NCI-H524 treated with DMSO at 0.1 percent for 48 hours (cell line): ENCODE measurements around the gene ZNF491.
"Not testable (repeated sequence)": the region's sequence is repeated elsewhere in the genome, so short reads cannot be mapped to it uniquely, and the experiment has no call there.

ENCODE experiments used
- DNase-seq: peaks from one replicate; lab custom pipeline; 2025; lab: John Stamatoyannopoulos, UW

The ZNF491 gene

DNA sequence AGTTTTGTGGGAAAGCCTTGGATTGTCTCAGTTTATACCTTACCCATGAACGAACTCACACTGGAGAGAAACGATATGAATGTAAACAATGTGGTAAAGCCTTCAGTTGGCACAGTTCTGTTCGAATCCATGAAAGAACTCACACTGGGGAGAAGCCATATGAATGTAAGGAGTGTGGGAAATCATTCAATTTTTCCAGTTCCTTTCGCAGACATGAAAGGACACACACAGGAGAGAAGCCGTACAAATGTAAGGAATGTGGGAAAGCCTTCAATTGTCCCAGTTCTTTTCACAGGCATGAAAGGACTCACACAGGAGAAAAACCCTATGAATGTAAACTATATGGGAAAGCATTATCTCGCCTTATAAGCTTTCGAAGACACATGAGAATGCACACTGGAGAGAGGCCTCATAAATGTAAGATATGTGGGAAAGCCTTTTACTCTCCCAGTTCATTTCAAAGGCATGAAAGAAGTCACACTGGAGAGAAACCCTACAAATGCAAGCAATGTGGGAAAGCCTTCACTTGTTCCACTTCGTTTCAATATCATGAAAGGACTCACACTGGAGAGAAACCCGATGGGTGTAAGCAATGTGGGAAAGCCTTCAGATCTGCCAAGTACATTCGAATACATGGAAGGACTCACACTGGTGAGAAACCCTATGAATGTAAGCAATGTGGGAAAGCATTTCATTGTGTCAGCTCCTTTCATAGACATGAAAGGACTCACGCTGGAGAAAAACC lies 8.2 kb downstream of the ZNF491 start:
- no peak for DNase-seq

DNA sequence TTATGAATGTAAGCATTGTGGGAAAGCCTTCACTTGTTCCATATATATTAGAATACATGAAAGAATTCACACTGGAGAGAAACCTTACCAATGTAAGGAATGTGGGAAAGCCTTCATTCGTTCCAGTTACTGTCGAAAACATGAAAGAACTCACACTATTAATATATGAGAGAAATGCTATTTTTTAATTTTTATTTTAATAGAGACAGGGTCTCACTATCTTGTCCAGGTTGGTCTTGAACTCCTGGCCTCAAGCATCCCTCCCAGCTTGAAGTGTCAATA lies 8.7 kb downstream of the ZNF491 start:
- DNase-seq = no peak

DNA sequence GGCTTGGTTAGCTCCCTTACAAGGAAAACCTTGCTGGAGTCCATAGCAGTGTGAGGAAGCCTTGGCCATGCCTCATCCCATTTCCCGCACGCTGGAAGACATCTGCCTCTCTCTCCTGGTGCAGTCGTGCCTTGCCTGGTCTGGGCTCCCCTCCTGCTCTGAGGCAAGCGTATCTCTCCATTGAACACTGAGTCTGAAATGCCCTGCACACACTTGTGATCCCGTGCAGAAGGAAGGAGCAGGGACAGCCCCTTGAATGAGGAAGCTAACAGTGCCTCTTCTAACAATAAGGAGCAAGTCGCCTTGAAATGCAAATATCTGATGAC lies 15.3 kb downstream of the ZNF491 start:
- no peak for DNase-seq

DNA sequence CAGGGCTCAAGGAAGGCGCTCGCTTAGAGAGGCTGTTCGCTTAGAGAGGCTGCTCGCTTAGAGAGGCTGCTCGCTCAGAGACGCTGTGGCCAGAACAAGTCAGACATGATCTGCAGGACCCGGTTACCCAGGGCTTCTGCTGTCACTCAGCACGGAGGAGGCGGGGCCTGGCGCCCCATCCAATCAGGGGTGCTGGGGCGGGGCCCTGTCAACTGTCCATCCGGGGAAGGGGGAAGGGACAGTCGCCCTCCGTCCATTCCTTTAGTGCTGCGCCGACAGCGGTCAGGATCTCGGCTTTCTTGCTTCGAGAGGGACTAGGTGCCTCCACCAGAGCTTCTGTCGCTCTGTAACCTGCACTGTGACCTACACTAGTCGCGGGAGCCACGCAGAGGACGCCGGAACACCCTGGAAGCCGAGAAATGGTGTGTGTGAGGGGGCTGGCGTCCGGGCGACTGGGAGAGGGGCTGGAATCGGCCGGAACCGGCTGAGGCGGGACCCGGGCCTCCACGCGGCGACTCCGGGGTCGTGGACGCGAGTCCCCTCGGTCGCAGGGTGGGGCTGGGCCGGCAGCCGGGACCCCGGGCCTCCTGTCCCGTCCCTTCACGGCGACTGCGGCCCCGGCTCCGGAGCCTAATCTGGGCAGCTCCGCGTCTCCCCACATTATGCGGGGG lies 15.8 kb downstream of the ZNF491 start, which contains the start of gene ZNF440:
Gene ZNF440, plus strand, starts transcription at position 245 of the 671 bp plus-strand sequence. Its CDS starts 175 bp downstream, at position 420.
- peak; percentile 88 for DNase-seq

DNA sequence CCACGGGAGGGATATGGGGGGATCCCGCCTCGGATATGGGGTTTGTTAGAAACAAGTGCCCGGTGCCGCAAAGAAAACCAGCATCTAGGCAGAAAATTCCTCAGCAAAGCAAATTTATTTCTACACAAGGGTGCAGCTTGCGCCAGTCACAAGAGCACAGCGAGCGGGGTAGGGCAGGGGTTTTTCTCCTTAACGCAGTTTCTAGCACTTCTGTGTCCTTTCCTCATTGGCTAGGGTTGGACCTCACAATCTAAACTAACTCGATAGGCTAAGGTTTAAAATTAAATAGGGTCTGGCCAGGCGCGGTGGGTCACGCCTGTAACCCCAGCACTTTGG lies 16.3 kb downstream of the ZNF491 start:
- no peak for DNase-seq

DNA sequence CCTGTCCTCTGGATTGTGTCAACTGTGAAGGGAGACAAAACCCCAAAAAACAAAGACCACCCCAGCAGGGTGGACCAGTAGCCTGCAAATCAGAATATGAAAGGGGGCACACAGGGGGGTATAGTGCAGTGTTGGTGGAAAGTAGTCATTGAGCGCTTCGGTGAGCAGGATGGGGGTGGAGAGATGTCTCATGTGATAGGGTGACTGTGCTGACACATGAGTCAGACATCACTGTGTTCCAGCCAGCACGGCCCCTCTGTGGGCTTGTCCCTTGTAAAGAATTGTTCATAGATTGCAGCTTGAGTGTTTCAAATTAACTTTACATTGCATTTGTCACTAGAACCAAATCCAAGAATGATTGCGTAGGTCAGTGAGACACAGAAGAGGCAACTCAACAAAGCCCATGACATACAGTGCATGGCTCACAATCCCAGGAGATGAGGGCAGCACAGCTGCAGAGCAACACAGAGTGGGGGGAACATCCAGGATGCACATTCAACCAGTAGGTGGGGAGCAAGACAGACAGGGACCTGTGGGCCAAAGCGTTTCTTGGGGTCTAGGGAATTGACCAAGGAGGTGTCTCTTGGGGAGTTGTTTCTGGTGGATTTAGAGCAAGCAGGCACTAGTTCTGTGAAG lies 23.3 kb downstream of the ZNF491 start:
- DNase-seq = no peak

DNA sequence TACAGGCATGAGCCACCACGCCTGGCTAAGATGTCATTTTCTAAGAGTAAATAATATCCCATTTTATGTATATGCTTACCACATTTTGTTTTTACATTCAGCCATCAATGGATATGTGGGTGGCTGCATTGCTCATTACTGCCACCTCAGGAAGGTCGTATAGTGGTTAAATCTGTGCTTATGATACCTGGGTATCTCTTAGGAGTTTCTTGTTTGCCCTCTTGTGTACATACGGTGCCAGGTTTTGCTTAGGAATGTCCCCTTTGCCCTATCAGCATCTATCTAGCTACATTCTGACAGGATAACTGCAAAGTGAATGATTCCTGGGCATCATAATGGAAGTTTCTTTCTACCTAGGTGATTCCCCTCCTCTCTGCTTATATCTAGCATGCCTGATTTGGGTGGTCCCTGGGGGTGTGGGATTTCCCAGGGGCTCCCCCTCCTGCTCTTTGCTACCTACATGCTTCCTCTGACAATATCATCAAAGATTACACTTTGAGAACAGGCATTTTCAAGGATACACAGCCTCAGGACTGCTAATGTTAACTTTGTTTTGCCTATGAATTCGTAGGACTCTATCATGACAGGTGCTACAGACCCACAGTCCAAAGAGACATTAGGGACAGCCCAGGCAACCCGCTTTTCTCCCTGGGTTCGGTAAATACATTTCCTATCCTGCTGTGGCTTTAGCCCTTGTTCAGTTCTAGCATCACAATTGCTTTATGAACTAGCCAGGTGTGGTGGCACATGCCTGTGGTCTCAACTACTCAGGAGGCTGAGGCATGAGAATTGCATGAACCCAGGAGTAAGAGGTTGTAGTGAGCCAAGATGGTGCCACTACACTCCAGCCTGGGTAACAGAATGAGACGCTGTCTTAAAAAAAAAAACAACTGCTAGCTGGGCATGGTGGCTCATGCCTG lies 30.9 kb downstream of the ZNF491 start:
- DNase-seq = not testable (repeated sequence)

DNA sequence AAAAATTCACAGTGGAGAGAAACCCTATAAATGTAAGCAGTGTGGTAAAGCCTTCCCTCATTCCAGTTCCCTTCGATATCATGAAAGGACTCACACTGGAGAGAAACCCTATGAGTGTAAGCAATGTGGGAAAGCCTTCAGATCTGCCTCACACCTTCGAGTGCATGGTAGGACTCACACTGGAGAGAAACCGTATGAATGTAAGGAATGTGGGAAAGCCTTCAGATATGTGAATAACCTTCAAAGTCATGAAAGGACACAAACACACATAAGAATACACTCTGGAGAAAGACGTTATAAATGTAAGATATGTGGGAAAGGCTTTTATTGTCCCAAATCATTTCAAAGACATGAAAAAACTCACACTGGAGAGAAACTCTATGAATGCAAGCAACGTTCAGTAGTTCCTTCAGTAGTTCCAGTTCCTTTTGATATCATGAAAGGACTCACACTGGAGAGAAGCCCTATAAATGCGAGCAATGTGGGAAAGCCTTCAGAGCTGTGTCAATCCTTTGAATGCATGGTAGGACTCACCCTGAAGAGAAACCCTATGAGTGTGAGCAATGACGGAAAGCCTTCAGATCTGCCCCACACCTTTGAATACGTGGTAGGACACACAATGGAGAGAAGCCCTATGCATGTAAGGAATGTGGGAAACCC lies 34.1 kb downstream of the ZNF491 start:
- DNase-seq = no peak

DNA sequence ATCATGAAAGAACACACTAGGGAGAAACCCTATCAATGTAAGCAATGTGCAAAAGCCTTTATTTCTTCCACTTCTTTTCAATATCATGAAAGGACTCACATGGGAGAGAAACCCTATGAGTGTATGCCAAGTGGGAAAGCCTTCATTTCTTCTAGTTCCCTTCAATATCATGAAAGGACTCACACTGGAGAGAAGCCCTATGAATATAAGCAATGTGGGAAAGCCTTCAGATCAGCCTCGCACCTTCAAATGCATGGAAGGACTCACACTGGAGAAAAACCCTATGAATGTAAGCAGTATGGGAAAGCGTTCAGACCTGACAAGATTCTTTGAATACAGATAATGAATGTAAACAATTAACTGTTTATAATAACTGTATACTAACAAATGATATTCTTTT lies 35.2 kb downstream of the ZNF491 start:
- no peak for DNase-seq

DNA sequence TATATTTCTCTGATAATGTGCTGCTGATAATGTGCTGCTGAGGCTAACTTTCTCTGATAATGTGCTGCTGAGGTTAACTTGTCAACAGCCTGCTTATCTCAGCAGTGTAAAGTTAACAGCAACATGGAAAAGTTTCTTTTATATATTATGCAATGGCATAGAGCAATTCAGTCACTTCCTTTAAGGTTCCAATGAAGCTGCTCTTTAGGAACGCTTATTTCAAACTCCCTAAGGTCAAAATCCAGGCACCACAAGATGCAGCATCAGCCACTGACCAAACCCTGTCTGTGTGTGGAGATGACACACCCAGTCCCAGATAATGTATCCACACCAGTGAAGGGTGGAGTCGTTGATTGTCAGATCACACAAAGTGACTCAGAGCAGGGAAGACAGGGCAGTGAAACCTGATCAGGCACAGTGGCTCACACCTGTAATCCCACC lies 37.3 kb downstream of the ZNF491 start:
- not testable (repeated sequence) for DNase-seq

DNA sequence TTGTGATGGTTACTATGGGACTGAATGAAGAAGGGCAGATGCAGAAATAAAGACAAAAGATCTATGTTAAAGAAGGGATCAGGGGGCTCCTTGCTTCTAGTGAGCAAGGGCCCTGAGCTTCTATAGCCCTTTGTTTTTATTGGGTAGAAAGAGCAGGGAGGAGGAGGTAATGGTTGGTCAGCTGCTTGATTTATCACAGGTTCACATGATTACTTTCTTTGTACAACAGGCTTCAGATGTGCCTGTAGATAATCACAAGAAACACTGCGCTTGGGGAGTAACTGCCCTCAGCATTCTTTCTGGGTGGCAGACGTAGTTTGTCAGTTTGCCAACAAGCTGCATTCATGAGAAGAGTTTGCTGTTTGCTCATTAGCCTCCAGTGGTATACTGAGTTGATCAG lies 45.4 kb downstream of the ZNF491 start:
- no peak for DNase-seq

DNA sequence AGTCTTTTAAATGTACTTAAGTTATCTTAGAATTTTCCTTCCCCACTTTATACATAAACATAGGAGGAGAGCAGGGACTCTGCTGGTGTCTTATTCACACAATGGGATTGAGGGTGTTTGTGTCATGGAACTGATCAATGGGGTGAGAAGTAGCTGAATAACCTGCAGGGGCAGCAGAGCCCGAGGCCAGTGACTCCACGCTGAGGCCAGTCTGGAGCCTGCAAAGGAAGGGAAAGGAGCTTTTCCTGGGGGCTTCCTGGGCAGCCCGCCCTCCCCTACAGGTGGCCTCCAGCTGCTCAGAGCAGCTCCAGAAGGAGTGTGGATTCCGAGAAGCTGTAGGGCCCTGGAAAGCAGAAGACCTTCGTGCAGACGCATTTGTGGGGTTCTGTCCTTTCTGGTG lies 49.3 kb downstream of the ZNF491 start:
- not testable (repeated sequence) for DNase-seq

DNA sequence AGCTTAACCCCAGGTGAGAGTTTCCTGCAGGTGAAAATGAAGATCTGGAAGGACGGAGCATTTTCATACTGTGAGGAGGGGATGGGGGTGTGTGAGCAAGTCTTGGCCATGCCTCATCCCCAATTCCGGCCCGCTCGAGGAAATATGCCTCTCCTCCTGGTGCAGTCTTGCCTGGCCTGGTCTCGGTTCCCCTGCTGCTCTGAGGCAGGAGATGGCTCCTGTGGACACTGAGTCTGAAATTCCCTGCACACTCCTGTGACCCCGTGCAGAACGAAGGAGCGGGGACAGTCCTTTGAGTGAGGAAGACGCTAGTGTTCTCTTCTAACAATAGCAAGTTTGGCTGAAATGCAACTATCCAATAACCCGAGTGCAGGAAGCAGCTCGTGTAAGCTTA lies 49.9 kb downstream of the ZNF491 start:
- no peak for DNase-seq

DNA sequence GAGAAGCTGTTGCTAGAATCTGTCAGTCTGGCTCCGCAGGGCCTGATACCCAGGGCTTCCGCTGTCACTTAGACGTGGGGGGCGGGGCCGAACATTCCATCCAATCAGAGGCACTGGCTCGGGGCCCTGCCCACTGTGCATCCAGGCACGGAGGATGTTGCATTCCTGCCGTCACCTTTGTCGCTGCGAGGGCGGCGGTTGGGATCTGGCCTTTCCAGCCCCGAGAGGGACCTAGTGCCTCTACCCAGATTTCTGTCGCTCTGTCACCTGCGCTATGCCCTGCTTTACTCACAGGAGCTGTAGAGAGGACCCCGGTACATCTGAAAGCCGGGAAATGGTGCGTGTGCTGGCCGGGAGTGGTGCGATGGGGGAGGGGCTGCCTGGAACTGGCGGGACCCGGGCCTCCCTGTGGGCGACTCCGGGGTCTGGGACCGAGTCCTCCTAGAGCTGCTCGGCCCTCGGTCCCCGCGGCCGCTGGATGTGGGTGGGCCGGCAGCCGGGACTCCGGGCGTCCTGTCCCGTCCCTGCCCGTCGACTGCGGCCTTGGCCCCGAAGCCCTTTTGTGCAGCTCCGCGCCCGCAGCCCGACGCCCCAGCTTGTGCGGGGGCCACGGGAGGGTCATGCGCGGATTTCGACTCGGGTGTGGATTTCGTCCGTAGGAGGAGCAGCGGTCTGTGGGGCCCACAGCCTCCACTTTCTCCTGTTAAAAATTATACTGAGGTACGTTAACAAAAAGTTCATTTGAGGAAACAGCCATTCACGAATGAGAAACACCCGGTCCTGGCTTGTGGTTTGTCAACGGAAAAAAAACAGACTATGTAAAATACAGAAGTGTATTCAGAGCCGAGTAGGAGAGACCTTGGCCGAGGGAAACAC lies 50.5 kb downstream of the ZNF491 start, which contains the start of gene ZNF439:
Gene ZNF439, plus strand, starts transcription at position 133 of the 876 bp plus-strand sequence. Its CDS starts 142 bp downstream, at position 275.
- DNase-seq = peak; percentile 59

DNA sequence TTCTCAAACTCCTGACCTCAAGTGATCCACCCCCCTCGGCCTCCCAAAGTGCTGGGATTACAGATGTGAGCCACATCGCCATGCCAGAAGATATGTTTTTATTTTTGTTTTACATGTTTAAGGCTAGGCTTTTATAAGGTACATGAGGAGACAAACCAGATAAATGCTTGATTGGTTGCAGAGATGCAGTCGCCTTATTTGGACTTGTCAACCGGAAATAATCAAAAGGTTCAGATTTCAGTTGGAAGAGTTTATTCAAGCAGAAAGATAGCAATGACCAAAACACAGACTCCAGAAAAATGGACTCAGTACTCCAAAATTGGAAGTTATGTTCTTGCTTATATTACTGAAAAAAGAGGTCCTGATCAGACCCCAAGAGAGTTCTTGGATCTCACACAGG lies 52.0 kb downstream of the ZNF491 start:
- DNase-seq = not testable (repeated sequence)

DNA sequence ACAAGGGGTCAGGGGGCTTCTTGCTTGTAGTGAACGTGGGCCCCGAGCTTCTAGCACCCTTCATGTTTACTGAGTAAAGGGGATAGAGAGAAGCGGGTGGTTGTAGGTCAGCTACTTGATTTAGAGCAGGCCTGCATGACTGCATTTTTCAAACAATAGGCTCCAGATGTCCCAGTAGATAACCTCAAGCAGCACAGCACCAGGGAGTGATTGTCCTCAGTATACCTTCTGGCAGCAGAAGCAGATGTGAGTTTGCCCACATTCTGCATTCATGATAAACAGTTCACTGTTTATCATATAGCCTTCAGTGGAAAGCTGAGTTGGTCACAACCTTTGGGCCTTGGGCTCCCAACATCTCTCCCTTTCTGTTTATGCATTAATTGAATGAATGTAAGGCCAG lies 55.0 kb downstream of the ZNF491 start:
- DNase-seq = no peak

DNA sequence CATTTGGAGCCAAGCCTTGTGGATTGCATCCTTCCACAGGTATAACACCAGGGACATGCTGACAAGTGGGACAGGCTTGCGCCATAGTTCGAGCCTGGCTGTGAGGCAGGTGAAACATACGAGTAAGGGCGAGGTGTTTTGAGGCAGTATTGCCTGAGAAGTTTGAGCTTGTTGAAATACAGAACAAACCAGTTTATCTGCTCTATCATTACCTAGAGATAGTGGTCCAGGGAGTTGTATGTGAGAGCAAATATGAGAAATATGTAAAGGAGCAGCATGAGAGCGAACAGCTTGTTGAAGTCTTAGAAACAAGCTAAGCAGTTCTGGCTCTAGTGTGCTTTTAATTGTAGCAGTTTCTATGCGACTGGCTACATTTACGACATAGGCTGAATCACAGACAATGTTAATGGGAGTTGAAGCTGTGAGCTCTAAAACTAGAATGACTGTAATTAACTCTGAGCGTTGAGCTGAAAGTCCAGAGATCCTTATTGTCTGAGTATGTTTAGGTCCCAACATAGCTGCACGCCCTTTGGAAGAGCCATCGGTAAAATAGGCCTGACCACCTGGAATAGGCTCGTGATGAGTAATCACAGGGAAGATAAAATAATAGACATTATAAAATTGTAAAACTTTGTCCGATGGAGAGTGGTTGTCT lies 58.4 kb downstream of the ZNF491 start:
- no peak for DNase-seq
